Measurements from ENCODE around the gene RIMBP2.

Gene RIMBP2

GRCh38 chr12:130517588-130517987, 198.5 kb downstream of the RIMBP2 start:
- DNase-seq = no peak
- intact Hi-C loops (cut with DNase I) = no loop called here

GRCh38 chr12:130514149-130514551, 201.9 kb downstream of the RIMBP2 start:
- intact Hi-C loops (cut with DNase I) = no loop called here
- no peak for DNase-seq

GRCh38 chr12:130513556-130513955, 202.5 kb downstream of the RIMBP2 start:
- no peak for DNase-seq
- intact Hi-C loops (cut with DNase I) = no loop called here

GRCh38 chr12:130511285-130511684, 204.8 kb downstream of the RIMBP2 start:
- DNase-seq = no peak
- intact Hi-C loops (cut with DNase I) = no loop called here

GRCh38 chr12:130509454-130509853, 206.6 kb downstream of the RIMBP2 start:
- no peak for DNase-seq
- intact Hi-C loops (cut with DNase I) = no loop called here

GRCh38 chr12:130508847-130509246, 207.3 kb downstream of the RIMBP2 start:
- DNase-seq = no peak
- intact Hi-C loops (cut with DNase I) = no loop called here

GRCh38 chr12:130508318-130508717, 207.8 kb downstream of the RIMBP2 start:
- intact Hi-C loops (cut with DNase I) = no loop called here
- DNase-seq = no peak

GRCh38 chr12:130506844-130507243, 209.3 kb downstream of the RIMBP2 start:
- intact Hi-C loops (cut with DNase I) = no loop called here
- no peak for DNase-seq

GRCh38 chr12:130504840-130505175, 211.3 kb downstream of the RIMBP2 start:
- intact Hi-C loops (cut with DNase I) = no loop called here
- DNase-seq = no peak

GRCh38 chr12:130504110-130504839, 211.8 kb downstream of the RIMBP2 start:
- DNase-seq = no peak
- intact Hi-C loops (cut with DNase I) = no loop called here

GRCh38 chr12:130501821-130502220, 214.3 kb downstream of the RIMBP2 start:
- no peak for DNase-seq
- intact Hi-C loops (cut with DNase I) = no loop called here

GRCh38 chr12:130500835-130501330, 215.2 kb downstream of the RIMBP2 start:
- DNase-seq = no peak

GRCh38 chr12:130499474-130499873, 216.6 kb downstream of the RIMBP2 start:
- intact Hi-C loops (cut with DNase I) = no loop called here
- no peak for DNase-seq

More at GRCh38 chr12:130500835-130501330, 215.2 kb downstream of the RIMBP2 start:
- intact Hi-C loops (cut with DNase I) = no loop called here

- intact Hi-C loops (cut with DNase I) = no loop called here
- DNase-seq = no peak
These were observed 217.3 kb downstream of the RIMBP2 start for GRCh38 chr12:130498589-130499385.

- DNase-seq = no peak
- intact Hi-C loops (cut with DNase I) = no loop called here
These were observed 218.1 kb downstream of the RIMBP2 start for GRCh38 chr12:130497991-130498390.

- intact Hi-C loops (cut with DNase I) = no loop called here
- DNase-seq = no peak
These were observed 218.8 kb downstream of the RIMBP2 start for GRCh38 chr12:130497321-130497720.

- intact Hi-C loops (cut with DNase I) = no loop called here
- DNase-seq = no peak
These were observed 219.5 kb downstream of the RIMBP2 start for GRCh38 chr12:130496516-130497120.

- intact Hi-C loops (cut with DNase I) = no loop called here
- no peak for DNase-seq
These were observed 220.9 kb downstream of the RIMBP2 start for GRCh38 chr12:130495156-130495555.

GRCh38 chr12:130494736-130495135, 221.4 kb downstream of the RIMBP2 start:
- intact Hi-C loops (cut with DNase I) = no loop called here
- no peak for DNase-seq

- no peak for DNase-seq
- intact Hi-C loops (cut with DNase I) = no loop called here
These were observed 222.1 kb downstream of the RIMBP2 start for GRCh38 chr12:130493951-130494350.
